ENCODE results near the gene DEPDC5.
A peak's percentile ranks its signal among the peaks of the same experiment; 100 is the strongest.
"Not testable (repeated sequence)": the region's sequence is repeated elsewhere in the genome, so short reads cannot be mapped to it uniquely, and the experiment has no call there.

Gene DEPDC5

DNA sequence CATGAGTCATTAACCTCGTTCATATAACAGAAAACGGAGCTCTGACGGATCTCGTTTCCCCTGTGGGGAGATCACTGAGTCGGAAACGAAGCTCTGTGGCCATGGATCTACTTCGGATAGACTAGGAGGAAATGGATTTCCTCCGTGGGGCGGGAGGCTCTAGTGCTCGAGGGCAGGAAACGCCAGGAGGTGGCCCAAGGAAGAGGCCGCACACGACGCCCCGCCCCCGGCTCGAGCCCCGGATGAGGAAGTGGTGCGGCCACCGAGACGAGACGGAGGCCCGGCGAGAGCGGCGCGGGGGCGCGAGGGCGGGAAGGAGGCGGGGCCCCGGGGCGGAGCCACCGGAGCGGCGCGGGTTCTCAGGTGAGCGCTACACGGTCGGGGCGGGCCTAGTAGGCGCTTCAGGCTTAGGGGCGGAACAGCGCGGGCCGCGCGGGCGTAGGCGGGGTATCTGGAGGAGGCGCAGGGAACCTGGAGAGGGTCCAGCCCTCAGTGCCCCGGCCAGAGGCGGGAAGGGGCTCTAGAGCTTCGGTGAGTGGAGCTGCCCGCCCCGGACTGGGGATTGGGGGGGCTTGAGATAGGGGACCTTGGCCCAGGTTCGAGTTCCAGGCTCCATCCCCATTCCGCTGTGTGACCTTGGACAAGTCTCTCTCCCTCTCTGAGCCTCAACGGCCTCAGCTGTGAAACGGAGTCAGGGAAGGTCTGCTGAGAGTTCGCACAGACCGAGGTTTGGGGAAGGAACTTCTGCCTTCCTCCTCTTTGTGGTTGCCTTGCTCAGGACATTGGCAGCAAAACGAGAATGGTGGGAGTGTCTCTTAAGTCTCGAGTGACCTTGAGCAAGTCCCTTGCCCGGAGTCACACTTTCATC, at the start of gene DEPDC5:
Gene DEPDC5, plus strand, starts transcription at position 386 of the 868 bp plus-strand sequence. CDS start 903 bp downstream, outside the sequence.
- peak; percentile 80 for DNase-seq

DNA sequence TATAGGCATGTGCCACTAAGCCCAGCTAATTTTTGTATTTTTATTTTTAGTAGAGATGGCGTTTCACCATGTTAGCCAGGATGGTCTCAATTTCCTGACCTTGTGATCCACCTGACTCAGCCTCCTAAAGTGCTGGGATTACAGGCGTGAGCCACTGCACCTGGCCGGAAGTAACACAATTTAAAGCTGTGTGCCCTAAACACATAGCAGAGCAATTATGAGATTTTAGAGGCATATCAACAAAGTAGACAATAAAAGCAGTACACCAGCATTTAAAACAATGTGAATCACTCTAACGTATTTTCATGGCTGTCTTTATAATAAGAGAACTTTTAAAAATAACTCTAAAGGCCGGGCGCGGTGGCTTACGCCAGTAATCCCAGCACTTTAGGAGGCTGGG, 46.3 kb upstream of the DEPDC5 start:
- DNase-seq: peak; percentile 0

GRCh38 chr22:31711226-31711625, 42.6 kb upstream of the DEPDC5 start:
- DNase-seq: not testable (repeated sequence)

DNA sequence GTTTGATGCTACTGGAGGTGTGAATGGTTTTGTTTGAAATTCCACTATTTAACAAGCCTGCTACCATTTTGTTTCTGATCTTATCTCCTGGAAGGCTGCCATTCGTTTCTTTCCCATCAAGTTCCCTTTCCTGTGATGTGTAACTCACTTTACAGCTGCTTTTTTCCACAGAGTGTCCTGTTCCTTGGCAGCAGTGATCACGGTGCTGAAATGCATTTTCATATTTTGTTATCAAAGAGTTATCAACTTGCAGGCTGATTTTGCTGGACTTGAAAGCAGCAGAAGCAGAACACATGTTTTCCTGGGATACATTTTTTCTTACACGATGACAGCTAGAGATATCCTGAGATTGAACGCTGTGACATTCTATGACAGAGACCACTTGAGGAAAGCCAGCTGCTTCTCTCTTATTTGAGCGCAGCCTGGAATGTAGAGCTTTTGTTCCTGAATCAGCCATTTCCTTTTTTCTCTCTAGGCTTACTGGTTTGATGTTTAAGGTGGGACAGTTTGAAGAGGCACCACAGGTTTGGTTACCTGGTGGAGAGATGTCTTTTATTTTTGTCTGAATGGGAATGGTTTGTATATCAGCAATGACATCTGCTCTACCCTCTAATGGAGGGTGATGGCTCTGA, 38.6 kb upstream of the DEPDC5 start:
- no peak for DNase-seq

GRCh38 chr22:31719850-31720471, 33.9 kb upstream of the DEPDC5 start:
- DNase-seq: no peak

DNA sequence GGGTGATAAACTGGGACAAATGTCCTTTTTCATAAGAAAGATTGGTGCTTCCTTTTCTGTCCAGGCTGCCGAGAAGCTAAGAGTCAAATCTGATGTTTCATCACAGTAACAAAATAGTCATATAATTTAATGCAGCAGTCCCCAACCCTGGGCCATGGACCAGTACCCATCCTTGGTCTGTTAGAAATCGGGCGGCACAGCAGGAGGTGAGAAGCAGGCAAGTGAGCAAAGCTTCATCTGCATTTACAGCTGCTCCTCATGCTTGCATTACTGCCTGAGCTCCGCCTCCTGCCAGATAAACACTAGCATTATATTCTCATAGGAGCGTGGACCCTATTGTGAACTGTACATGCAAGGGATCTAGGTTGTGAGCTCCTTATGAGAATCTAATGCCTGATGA, 30.1 kb upstream of the DEPDC5 start:
- no peak for DNase-seq

GRCh38 chr22:31726692-31727091, 27.1 kb upstream of the DEPDC5 start:
- DNase-seq: no peak

DNA sequence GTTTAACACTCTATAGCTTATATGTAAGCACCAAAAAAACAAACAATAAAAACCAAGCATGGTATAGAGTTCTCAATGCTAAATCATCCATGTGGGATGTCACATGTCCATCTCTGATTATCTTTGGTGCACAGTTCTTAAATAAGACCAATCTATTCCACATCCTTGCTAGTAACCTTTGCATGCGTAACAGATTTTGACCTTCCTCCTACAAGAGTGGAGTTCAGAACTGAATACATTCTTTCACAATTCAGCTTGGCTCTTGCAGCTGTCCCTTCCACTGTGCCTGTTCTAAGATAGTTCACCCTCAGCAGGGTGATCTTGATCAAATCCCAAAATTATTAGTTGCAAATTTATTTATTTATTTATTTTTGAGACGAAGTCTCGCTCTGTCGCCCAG, 25.0 kb upstream of the DEPDC5 start:
- no peak for DNase-seq

DNA sequence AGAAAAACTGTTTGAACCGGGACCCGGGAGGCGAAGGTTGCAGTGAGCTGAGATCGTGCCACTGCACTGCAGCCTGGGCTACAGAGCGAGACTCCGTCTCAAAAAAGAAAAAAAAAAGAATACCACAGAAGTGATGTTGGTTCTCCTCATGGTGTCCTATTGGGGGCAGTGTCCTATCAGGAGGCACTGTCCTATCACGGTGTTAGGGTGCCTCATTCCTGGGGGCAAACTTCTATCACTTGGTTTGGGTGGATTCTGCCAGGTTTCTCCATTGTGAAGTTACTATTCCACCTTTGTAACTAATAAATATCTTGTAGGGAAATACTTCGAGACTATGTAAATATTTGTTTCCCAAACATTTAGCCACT, 23.5 kb upstream of the DEPDC5 start:
- DNase-seq: no peak

DNA sequence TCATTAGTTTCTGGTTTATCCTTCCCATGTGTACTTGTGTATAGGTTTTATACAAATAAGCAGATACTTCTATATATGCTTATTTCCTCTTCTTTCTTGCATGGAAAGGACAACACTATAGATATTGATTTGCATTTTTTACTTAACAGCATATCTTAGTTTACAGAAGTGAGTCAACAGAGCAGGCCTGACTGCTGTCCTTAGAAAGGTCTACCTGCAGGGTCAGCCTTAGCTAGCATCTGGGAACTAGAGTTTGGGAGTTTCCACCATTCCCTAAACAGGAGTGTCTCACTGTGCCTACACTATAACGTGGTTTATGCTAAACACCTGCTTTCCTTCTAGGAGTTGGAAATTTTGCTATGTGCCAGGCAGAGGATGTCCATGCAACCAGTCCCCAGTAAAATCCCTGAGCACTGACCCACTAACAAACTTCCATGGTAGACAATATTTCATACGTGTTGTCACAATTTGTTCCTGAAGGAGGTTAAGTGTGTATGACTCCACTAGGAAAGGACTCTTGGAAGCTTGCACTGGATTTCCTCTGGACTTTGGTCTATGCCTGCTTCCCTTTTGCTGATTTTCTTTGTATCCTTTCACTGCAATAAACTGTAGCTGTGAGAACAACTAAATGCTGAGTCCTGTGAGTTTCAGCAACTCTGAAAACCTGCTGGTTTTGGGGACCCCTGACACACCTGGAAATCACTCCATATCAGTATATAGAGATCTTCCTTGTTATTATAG, 21.6 kb upstream of the DEPDC5 start:
- DNase-seq: no peak

DNA sequence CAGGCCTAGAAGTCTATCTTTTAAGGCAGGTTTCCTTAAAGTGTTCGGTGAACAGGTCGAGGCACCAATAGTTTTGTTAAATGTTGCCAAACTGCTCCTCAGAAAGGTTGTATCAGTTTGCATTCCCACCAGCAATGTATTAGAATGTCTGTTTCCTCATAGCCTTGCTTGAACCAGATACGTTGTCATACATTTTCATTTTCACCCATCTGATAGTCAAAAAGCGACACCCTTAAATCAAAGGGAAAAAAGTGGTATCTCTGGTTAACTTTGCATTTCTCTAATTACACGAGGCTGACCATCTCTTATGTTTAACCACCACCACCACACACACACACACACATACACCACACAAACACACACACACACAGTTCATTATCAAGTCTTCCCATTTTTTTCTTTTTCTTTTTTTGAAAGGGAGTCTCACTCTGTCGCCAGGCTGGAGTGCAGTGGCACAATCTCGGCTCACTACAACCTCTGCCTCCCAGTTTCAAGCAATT, 20.2 kb upstream of the DEPDC5 start:
- DNase-seq: no peak

DNA sequence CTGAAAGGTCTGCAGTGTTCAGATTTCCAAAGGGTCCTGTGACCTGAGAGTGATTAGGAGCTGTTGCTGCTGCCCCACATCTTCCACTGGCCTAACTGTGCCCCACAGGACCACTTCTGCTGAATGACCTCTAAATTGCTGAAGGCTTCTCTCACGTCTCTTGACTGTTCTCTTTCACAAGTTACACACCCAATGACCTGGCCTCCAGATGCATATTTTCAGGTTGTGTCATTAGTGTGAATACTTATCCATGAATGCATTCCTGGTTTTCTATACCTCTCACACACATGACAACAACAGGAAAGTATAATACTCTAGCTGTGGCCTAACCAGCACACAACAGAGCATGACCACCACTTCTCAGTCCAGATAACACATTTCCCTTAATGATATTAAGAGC, 19.3 kb upstream of the DEPDC5 start:
- DNase-seq: no peak

DNA sequence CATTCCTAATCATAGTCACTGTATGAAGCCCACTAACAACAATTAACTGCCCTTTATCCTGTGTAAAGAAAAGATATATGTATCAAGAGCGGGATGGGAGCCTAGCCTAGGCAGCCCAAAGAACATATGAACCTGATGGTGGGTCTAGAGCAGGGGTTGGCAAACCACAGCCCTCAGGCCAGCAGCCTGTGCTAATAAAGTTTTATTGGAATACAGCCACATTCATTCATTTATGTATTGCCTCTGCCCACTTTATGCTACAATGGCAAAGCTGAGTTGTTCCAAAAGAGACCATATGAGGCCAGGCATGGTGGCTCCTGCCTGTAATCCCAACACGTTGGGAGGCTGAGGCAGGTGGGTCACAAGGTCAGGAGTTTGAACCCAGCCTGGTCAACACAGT, 17.4 kb upstream of the DEPDC5 start:
- no peak for DNase-seq

GRCh38 chr22:31737932-31738331, 15.9 kb upstream of the DEPDC5 start:
- DNase-seq: no peak

- no peak for DNase-seq
Observed at GRCh38 chr22:31738566-31738965, 15.3 kb upstream of the DEPDC5 start.

GRCh38 chr22:31739795-31740201, 14.0 kb upstream of the DEPDC5 start:
- DNase-seq: no peak

- DNase-seq: not testable (repeated sequence)
Observed at GRCh38 chr22:31740314-31740713, 13.5 kb upstream of the DEPDC5 start.

GRCh38 chr22:31742115-31742514, 11.7 kb upstream of the DEPDC5 start:
- no peak for DNase-seq

DNA sequence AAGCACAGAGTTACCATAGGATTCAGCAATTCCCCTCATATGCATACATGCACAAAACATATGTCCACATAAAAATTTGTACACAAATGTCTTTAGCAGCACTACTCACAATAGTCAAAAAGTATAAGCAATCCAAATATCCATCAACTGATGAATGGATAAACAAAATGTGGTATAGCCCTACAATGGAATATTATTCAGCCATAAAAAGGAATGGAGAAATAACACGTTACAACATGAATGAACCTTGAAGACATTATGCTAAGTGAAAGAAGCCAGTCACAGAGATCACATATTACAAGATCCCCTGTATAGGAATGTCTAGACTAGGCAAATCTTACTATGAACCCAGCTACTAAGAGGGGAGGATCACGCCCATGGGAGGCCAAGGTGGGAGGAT, 11.1 kb upstream of the DEPDC5 start:
- no peak for DNase-seq

- DNase-seq: no peak
Observed at GRCh38 chr22:31743871-31744270, 9.9 kb upstream of the DEPDC5 start.

GRCh38 chr22:31747441-31747840, 6.4 kb upstream of the DEPDC5 start:
- no peak for DNase-seq

DNA sequence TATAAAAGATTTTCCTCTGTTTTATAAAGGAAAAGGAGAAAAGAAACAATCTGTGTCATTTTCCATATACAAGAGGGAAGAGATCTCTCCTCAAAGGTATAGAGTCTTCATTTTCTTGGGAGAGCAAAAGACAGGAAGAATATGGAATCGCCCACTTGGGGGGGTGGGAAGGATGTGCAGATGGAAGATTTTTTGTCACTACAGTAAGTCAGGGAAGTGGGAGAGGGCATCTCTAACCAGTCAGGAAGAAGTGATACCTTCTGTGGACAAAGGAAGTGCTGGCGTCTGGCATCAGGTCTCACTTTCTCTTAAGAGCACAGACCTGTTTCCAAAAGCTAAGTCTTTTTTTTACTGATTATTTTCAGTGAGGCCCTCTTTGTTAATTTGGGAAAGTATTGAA, 5.3 kb upstream of the DEPDC5 start:
- DNase-seq: no peak

All from NCI-H748 treated with DMSO at 0.1 percent for 48 hours (cell line).